CD4-positive, alpha-beta T cell treated with Interferon gamma for 1 hour (primary cell): ENCODE results near the gene NFIA.

Experiments
- DNase-seq: peaks from one replicate; pipeline ENCODE4 v3.0.0-alpha.2; 2020

The NFIA gene

DNA sequence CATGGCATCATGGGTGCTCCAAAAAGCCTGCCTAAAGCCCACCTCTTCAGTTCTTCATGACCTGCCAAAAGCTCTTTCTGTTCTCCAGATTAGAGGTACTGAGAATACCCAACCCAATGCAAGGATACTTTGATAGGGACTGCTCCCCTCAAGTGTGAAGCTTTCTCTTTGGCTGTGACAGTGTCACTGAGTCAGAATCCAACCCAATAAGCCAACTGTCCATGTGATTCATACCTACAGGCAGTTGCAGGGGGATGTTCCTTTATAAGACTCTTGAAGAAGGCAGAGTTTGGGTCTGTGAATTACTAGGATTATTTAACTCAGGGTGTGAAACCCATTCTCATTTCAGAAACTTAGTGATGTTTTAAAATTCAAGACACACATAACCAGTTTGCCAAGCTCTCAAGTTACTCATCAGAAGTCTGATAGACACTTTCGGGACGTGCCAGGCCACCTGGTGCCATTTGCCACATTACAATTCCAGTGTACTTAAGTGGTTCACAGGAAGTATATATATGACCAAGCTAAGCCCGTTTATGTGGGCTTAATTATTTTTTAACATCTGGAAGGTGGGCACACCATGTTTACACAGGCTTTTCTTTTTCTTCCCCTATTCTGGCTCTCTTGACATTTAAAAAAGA lies 265.8 kb downstream of the NFIA start:
- DNase-seq: no peak

DNA sequence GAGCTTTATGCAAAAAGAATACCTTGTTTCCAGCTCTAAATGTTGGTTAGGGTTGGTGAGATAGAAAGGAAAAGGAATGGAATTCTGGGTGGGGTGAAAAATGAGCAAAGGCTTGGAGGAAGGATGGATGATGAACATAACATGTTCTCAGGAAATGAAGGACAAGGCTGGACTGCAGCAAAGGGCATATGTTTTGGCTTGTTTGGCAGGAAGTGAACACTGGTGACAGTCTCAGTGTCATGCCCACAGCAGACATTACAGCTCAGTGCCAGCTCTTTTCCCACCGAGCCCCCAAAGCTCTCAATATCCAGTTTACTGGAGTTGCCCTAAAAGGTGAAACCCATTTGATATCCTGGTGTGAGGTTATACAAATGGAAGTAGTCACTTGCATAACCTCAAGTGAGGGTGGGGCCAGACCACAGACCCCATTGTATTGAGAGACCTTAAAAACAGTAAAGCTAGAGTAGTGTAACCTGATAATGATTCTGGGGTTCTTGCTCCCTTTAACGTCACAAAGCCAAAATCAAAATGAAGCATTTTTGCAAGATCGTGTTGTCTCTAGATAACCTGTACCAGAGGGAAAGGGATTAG lies 270.6 kb downstream of the NFIA start:
- no peak for DNase-seq

DNA sequence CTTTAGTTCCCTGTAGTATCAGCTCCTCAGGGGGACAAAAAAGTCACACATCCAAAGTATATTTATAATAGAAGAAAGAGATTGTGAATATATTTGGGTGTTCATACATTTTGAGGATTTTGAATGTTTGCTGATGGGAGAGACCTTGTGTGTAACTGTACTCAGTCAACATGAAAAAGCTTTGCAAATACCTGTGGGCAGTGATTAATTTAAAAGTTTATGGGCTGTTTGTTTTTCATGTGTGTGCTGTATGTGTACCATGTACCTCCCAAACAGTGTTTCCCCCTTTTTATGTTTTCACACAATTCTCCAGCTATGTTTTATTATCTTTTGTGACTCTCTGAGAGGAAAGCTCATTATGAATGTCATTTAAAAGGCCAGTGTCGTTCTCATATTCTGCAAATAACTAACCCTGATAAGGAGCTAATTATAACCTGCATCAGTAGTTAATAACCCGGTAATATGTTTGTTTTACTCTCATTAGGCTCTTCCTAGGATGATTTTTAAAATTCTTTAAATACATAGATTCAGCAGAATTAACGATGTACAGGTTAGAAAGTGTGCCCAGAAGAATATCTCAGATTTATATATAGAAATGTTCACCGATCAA lies 271.5 kb downstream of the NFIA start:
- DNase-seq: no peak

DNA sequence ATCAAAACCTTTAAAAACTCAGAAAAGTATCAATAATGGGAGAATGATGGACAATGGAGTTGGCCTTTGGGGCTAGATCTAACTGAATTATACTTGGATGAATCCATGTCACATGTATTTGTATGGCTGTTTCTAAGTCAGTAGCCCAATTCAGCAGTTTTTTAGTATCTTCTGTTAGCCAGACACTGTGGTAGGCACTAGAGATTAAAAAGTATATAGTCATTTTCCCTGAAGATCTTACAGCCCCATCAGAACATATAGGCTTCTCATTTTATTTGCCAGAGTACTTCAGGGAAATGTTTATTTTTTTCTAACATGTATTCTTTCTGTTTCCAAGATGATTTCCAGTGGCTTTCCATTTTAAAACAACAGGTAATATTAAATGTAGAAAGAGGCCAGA lies 273.7 kb downstream of the NFIA start:
- DNase-seq: no peak

DNA sequence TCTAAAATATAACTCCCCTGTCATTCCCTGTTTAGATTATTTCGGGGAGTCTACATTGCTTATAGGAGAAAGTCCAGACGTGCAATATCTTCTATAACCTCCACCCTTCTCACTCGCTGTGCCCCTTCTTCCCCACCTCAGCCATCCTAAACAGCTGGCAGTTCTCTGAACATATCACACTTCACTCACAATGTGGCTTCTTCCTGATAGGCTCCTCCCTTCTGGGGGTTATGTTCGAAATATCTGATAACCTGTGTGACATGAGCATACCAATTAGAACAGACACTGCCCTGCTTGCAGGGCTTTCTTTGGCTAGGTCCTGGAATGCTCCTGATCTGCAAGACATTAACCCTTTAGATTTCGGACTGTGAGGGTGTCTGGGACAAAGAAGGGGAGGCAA lies 274.6 kb downstream of the NFIA start:
- DNase-seq: no peak

DNA sequence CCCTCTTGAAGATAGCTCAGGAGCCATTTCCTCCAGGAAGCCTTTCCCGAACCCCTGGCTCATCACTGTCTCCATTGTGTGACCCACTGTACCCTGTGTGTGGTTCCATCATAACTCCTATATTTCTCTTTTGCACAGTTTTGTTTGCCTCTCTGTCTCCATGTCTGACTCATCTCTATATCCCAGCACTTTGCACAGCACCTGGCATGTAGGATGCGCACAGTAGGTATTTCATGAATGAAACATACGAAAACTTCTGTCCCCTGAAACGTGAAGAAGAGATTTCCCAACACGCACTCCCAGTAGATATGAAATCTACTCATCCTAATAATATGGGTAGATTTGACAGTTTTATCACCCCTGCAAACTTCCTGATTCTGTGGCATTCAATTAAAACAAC lies 275.2 kb downstream of the NFIA start:
- DNase-seq: no peak

DNA sequence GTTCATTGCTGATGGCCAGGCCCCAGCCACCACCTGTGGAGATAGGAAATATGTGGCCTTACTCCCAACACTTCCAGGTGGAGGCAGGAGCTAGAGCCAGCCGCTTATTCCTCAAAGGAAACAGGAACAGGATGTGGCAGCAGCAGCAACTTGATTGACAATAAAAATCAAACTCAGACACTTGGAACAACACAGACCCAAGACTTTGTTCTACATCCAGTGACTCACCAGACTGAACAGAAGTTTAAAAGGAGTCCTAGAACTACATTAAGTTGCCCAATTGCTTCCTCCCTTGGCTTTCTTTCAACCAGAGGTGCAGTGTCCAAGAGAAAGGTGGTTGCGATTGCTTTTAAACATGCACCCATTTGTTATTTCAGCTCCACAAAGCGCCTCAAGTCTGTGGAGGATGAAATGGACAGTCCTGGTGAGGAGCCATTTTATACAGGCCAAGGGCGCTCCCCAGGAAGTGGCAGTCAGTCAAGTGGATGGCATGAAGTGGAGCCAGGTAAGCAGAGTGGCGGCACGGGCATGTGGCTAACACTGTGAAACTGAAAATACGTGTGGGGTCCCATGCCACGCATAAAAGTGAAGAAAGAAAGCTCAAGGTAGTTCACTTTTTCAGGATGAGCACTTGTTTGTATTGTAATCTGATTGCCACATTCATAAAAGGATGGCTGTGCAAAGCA lies 276.6 kb downstream of the NFIA start:
- DNase-seq: no peak

DNA sequence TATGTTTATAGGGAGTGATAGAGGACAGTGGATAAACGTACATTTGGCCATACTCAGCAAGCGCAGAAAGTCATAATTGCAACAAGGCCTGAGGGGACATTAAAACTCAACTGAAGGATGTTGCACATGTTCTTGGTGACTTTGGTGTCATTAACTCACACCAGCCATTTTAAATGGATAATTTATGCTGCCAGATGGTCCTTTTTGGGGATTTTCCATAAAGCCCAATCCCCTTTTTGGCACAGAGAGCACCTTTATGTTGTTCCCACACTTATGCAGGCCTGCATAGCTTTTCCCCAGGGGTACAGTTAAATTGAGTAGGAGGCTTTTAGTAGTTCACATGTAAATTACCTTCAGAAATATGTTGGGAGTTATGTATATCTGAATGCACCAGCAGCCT lies 279.6 kb downstream of the NFIA start:
- no peak for DNase-seq

DNA sequence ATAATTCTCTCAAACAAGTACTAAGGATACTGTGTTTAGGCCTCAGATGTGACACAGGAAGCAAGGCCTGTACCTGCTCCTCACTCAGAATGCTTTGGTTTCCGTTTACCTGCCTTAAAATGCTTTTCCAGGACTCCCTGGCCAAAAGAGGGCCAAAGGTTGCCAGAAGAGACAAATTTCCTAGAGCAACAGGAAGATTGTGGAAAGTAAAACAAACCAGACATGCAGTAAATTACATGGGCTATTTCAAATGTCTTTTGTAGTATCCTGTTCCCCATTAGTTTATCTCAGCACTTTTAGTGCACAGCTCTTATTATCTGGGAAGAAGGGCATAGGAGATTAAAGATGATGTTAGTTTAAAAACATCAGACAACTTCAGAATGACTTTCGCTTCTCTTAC lies 280.0 kb downstream of the NFIA start:
- DNase-seq: no peak

DNA sequence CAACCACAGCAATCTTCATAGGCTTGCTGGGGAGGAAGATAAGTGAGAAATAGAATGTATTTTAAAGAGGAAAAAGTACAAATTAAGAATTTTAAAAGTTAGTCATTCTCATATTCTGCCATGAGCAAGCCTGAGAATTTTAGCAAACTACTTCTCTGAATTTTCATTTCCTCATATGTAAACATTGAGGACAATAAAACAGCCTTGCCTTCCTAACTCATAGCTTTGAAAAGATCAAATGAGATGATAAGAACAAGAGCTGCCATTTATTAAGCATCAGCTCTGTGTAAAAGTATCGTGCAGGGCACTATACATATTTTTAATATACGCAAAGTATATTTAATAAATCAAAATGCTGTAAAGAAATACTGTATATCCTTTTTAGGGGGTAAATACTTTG lies 286.0 kb downstream of the NFIA start:
- no peak for DNase-seq

DNA sequence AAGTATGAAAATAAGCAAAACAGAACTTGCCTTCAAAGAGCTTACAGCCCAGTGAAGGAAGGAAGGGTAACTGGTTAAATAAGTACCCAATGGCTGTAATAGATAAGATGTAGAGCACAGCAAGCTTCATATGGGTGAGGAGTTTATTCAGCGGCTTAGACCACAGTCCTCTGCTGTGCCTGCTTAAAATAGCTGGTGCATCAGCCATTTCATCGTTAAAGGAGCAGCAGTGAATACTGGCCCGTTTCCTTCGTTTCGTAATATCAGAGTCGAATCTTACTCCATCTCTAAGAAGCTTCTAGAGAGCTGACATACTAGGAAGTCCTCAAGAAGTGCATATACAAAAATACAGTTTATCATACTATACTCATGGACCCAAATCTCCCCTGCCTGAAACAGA lies 286.5 kb downstream of the NFIA start:
- no peak for DNase-seq

DNA sequence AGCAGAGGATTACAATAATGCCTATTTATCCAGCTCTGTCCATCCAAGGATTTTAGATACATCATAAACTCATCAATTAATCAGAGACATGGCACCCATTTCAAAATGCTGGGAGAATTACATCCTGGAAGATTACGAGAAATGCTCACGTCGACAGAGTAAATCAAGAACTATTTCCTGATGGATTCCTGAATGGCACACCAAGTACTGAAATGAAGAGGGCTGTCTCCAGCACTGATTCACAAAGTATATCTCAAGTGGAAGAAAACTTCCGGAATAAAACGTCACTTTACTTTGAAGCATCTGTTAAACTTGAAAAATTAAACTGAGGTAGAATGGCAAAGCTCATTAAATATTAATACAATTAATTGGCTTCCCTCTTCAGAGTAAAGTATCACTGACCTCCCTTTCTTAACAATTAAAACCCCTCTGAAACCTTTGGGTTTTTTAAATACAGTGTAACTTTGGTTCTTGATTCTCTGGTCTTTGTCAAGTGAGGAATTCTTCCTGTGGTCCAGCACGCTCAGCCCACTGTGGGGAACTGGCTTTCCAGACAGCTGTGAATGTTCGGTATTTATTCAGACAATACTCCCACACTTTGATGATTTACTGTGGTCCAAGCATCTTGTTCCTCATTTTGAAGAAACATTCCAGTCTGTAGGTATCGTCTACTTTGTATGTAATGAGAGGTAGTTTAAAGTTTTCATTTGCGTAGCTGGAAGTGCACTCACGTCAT lies 288.0 kb downstream of the NFIA start:
- DNase-seq: no peak

DNA sequence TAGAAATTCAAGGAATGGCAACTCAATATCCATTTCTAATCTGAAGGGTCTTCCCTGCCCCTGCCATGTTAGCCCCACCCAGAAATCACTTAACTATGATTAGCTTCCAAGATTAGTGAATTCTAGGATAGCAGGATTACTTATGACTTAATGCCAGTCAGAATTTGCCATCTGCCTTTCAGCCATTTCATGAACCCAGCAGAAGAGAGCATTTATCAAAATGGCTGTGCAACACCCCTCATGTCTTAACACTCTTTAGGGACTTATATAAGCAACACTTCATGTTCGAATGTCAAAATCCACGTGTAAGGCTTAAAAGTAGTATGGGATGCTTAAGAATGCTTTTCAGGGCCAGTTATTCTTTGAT lies 288.5 kb downstream of the NFIA start:
- DNase-seq: no peak

DNA sequence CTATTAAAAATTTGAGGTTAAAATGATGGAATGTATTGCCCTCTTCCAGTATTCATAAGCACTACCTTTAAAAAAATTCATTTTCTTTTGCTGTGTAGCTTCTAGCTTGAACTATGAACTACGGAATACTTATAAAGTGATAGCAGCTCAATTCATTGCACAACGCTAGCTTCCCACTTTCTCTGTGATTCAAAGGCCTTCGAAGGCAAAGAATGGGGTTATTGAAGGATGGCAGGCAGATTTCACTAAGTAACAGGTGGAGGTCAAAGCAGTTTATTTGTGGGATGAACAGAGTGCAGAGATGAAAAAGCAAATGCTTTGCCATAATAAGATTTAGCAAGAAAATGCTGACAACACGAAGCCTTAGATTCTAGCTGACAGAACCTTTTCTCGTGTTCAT lies 290.6 kb downstream of the NFIA start:
- DNase-seq: no peak

DNA sequence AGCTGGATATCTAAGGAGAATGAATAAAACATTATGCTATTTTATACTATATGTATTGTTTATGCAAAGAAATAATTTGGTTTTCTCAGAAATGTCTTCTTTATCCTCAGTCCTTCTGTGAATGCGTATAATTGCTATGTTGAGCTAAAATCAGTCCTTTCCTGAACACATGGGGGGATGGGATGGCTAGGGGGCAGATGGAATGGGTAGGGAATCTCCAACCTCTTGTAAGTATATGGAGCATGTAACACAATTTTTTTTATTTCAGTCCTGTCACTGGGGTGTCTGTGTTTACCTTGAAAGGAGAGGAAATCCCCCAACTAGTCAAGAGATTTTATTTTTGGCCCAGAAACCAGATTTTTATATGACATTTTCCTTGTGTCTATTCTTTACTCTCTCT lies 291.8 kb downstream of the NFIA start:
- DNase-seq: no peak

DNA sequence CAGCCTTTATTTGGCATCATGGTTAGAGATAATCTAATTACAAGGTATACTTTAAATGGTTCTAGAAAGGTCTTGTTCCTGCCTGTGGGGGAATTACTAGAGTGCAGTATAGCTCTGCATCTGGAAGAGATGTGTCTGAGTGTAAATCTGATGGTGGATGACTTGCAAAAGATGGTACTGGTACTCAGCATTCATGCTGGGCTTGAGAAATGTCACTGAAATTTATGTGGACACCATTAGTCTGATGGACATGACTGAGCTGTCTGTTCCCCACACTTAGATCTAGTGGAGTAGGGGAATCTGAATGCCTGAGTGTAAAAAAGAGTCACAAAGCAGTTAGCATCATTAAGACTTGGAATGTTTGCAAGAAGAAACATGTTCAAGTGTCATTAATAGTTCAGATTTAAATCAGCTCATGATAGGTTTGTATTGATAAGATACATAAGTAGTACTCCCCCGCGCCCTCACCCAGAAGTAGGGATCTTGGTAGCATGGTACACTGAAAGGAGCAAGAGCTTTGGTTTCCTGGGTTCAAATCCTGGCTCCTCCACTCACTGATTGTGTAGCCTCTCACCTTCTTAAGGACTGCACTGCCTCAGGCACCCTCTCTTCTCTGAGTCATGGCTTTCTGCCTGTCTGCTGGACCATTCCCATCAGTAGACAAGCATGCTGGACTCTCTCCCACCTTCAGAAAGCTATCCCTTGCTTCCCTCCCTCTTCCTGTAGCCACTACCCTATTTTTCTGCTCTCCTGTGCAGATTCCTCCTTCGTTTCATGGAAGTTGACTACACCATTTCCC lies 292.9 kb downstream of the NFIA start:
- no peak for DNase-seq

DNA sequence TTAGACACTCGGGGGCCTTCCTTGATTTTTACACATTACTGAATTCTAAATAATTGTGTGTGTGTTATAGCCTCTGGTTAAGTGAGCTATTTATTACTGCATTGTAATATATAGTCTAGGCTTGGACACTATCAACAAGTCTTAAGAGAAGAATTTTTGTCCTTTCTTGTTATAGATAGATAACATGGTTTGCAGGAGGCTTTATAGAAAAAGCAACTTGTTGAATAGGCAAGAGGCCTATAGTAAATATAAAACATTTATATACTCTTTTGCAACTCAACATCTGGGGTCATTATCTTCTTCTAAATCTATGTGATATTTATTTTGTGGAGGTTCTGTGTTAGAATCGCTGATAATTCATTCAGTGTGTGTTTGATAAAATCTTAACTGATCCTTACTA lies 293.8 kb downstream of the NFIA start:
- no peak for DNase-seq

DNA sequence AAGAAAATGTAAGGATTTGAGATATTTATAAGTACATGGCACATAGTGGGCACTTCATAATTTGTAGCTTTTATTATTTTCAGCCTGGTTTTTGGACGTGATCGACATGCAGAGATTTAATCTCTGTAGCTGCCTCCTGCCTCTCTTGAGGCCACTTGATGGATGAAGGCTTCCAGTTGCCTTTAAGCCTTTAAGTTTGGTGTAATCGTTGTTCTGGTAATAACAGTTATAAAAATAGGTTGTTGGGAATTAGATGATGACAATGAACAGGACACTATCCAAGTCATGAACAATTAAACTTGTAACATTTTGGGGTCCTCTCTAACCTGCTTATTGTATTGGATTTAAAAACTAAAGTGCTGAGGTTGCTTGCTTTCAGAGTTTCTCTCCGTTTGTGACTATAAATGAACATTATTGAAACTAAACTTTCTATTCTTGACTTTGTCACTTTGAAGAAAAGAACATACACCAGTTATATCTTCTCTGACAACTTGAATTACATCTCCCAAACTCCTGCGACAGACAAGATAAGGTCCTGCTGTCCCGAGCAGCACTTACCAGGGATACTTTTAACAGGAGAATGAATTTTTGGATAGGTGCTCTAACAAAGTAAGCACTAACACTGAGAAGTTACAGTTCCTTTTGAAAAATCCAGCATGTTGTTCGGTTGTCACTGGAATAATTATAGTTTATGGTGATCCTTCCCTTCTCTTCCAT lies 295.0 kb downstream of the NFIA start:
- DNase-seq: no peak

DNA sequence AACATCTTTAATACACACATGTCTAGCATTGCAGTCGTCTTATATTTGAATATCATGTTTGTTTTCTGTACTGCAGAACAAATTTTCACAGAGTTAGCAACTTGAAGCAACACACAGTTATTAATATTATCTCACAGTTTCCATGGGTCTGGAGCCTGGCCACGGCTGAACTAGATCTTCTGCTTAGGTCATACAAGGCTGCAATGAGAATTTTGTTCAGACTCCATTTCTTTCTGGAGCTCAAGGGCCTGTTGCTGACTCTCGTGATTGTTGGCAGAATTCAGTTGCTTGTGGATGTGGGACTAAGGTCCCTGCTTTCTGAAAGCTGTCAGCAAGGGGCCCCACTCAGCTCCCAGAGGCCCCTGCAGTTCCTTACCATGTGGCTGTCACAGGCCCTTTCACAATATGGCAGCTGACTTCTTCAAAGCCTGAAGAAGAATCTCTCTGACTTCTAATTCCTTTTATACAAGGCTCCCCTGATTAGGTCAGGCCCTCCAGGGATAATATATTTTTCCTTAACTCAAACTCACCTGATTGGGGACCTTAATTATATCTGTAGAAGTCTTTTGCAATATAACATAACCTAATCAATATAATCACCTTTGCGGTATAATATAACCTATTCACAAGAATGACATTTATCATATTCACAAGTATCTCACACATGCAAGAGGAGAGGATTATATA lies 296.3 kb downstream of the NFIA start:
- DNase-seq: no peak

DNA sequence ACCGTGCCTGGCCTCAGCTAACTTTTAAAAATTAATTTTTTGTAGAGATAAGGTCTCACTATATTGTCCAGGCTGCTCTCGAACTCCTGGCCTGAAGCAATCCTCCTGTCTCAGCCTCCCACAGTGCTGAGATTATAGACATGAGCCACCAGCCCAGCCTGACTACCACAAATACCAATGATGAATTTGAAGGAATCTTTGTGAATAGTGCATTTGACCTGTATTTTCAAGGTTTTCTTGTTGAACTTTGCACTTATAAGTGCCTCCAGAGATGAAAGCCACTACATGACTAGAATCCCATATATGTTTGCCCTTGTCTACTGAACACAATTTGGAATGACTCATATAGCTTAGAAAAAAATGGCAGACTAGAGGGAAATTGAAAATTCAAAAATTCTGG lies 297.3 kb downstream of the NFIA start:
- no peak for DNase-seq

DNA sequence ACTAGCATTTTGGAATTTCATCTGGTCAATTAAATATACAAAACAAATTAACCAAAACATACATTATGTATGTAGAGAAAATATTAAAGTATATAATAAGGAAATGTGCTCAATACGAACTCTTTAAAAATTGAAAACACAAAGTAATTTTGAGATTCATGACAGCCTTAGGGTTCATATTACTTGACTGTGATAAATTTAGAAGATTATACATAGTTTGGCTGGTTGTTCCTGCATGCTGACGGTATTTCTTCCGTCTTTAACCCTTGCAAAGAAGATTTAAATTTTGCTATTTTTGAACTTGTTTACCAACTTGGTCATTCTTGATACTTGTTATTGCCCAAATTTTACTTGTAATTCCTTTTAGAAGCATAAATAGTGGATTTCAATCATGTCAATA lies 298.2 kb downstream of the NFIA start:
- no peak for DNase-seq

DNA sequence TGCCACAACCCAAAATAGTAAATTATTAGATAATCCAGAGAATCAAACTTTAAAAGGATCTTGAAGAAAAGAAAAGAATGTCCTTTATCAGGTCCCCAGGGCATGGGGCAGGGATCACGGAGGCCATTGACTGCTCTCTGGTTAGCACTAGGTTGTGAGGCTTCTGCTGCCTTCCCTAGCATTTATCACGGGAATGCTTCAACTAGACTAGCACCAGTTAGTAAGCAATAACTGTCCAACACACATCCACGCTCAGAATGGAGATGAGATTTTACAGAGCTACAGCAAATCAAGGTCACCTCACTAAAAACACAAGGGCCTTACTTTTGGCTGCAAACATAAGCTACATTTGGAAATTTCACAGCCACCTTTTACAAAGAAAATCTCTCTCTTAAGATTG lies 304.0 kb downstream of the NFIA start:
- DNase-seq: no peak
